B cell (primary cell): ENCODE measurements around the gene FOXL2NB. TPM values are rescaled to one million over a fixed set of nuclear protein-coding genes. Genes with fewer than 3 reads are reported as not detected.

Experiments used
- ATAC-seq: fragments of 200-7000 bp; cut with Tn5 transposase; one replicate; pipeline ENCODE4 v1.10.0; 2021; ENCODE audit warnings: low read depth, mild to moderate bottlenecking, moderate number of reproducible peaks, moderate library complexity
- CTCF ChIA-PET: fragments of 350-600 bp; sonication (Branson Sonifier 250); formaldehyde crosslinking; loops from one replicate; lab custom pipeline; 2021; ENCODE audit warnings: antibody characterized with exemption, inconsistent platforms; lab: Charles Lee
- POLR2A ChIA-PET: fragments of 350-600 bp; sonication (Branson Sonifier 250); formaldehyde crosslinking; loops from one replicate; lab custom pipeline; 2021; ENCODE audit warnings: antibody characterized with exemption; lab: Charles Lee
- DNase-seq: peaks from one replicate; pipeline ENCODE4 v3.0.0; 2013
- H2AFZ ChIP-seq: 2 replicates; pipeline ENCODE4 v1.6.1; 2012; ENCODE audit warnings: mild to moderate bottlenecking, low read depth, low read length; ENCODE audit not compliant: insufficient read depth, poor library complexity, severe bottlenecking
- H3K27ac ChIP-seq, 2 donors: 1 replicate in 1 of 2; 2 replicates in 1 of 2; pipeline ENCODE4 v1.5.1; 2012 to 2013; ENCODE audit warnings: low read length in 2 of 2, mild to moderate bottlenecking in 2 of 2, moderate library complexity in 1 of 2
- H3K27me3 ChIP-seq, 4 experiments: fragments of 200-600 bp in 1 of 4; sonication (generic) in 1 of 4; replicated peaks in 1 of 4; 1 replicate in 2 of 4; 2 replicates in 2 of 4; pipeline versions ENCODE4 v1.6.1 to v1.7.0; 2013 to 2016; ENCODE audit warnings: low read length in 3 of 4, mild to moderate bottlenecking in 2 of 4, mixed read lengths in 1 of 4, moderate library complexity in 1 of 4; ENCODE audit not compliant: insufficient read depth in 4 of 4, control insufficient read depth in 3 of 4; ENCODE audit errors: control extremely low read depth in 1 of 4
- H3K36me3 ChIP-seq, 2 experiments: replicated peaks in 1 of 2; 1 replicate in 1 of 2; 2 replicates in 1 of 2; pipeline versions ENCODE4 v1.6.1 to v1.7.1; 2013; ENCODE audit warnings: low read length in 1 of 2; ENCODE audit not compliant: insufficient read depth in 2 of 2, control insufficient read depth in 1 of 2; ENCODE audit errors: control extremely low read depth in 1 of 2, extremely low read depth in 1 of 2
- H3K4me1 ChIP-seq, 2 donors: fragments of 200-600 bp in 1 of 2; sonication (generic) in 1 of 2; 1 replicate in 1 of 2; 2 replicates in 1 of 2; pipeline versions ENCODE4 v1.5.1 to v1.6.1; 2013 to 2017; ENCODE audit warnings: low read length in 2 of 2; ENCODE audit not compliant: control insufficient read depth in 2 of 2, insufficient read depth in 2 of 2
- H3K4me2 ChIP-seq: replicated peaks from 2 replicates; pipeline ENCODE3; 2012; ENCODE audit warnings: mild to moderate bottlenecking, low read depth, low read length; ENCODE audit not compliant: poor library complexity, severe bottlenecking
- H3K4me3 ChIP-seq, 5 experiments: fragments of 200-600 bp in 1 of 5; sonication (generic) in 1 of 5; 1 replicate in 3 of 5; 2 replicates in 2 of 5; pipeline versions ENCODE4 v1.5.1 to v1.7.0; 2011 to 2016; ENCODE audit warnings: low read length in 4 of 5, mild to moderate bottlenecking in 4 of 5, low read depth in 2 of 5, control low read depth in 1 of 5, moderate library complexity in 1 of 5; ENCODE audit not compliant: insufficient read depth in 1 of 5; ENCODE audit errors: control extremely low read depth in 1 of 5, extremely low read depth in 1 of 5
- H3K79me2 ChIP-seq: fragments of 200-600 bp; sonication (generic); one replicate; pipeline ENCODE4 v1.6.0; 2016; ENCODE audit warnings: low read length; ENCODE audit not compliant: control insufficient read depth, insufficient read depth
- H3K9ac ChIP-seq: fragments of 200-600 bp; sonication (generic); 2 replicates; pipeline ENCODE4 v1.6.1; 2017; ENCODE audit warnings: mild to moderate bottlenecking, low read length, moderate library complexity
- H3K9me3 ChIP-seq, 3 donors: one replicate each; pipeline versions ENCODE4 v1.6.1 to v1.7.1; 2013; ENCODE audit warnings: low read length in 2 of 3; ENCODE audit not compliant: control insufficient read depth in 2 of 3, insufficient read depth in 1 of 3; ENCODE audit errors: control extremely low read depth in 1 of 3
- H4K20me1 ChIP-seq: 2 replicates; pipeline ENCODE4 v1.6.0; 2012; ENCODE audit warnings: mild to moderate bottlenecking, low read length; ENCODE audit not compliant: insufficient read depth, control insufficient read depth, poor library complexity, severe bottlenecking
- H3K27ac Mint-ChIP-seq: one replicate; pipeline ENCODE4 v1.8.0; 2021; ENCODE audit warnings: mixed read lengths
- H3K27me3 Mint-ChIP-seq: one replicate; pipeline ENCODE4 v1.8.0; 2021; ENCODE audit warnings: mixed read lengths
- H3K4me1 Mint-ChIP-seq: one replicate; pipeline ENCODE4 v1.8.0; 2021; ENCODE audit warnings: mixed read lengths
- H3K4me3 Mint-ChIP-seq: one replicate; pipeline ENCODE4 v1.8.0; 2021; ENCODE audit warnings: mixed read lengths
- H3K9me3 Mint-ChIP-seq: one replicate; pipeline ENCODE4 v1.8.0; 2022; ENCODE audit warnings: mixed read lengths; ENCODE audit not compliant: insufficient read depth
- EZH2 ChIP-seq: IDR thresholded peaks from 2 replicates; pipeline ENCODE4 v1.6.1; 2012; ENCODE audit warnings: borderline replicate concordance, low read depth, mild to moderate bottlenecking, moderate library complexity, low read length; ENCODE audit not compliant: insufficient read depth, poor library complexity, severe bottlenecking
- WGBS: methylation state at CpG from one replicate; pipeline ENCODE4 v1.1.5; 2013; ENCODE audit warnings: missing lambda C conversion rate; ENCODE audit not compliant: insufficient coverage; 5-methylcytosine and 5-hydroxymethylcytosine counted together
- intact Hi-C: fragments of 100-400 bp; cut with micrococcal nuclease; formaldehyde crosslinking; loops from one replicate; pipeline ENCODE4 v1.10.0; 2022
- polyA plus RNA-seq: library from polyadenylated mRNA; depleted of rRNA; stranded (reverse); fragments of >200 nt; gene quantifications from 2 replicates; pipeline ENCODE4 v1.2.3, GENCODE V29; 2012
- total RNA-seq, 2 donors: library from RNA; stranded (reverse); fragments of 120-200 nt in 1 of 2; gene quantifications; 1 replicate in 1 of 2; 2 replicates in 1 of 2; pipeline versions ENCODE4 v1.2.3 to v1.2.4, GENCODE V29; 2013 to 2022
- TF ChIP-seq, protein P1 (sequence below): fragments of 200-600 bp; IDR thresholded peaks from one replicate; pipeline ENCODE4 v1.8.0; 2022; ENCODE audit warnings: antibody characterized with exemption, mild to moderate bottlenecking

FOXL2NB gene
- total and polyA plus RNA-seq, 2 donors (not counting 1 experiment from before 2014, with no cell fraction given) = not detected

DNA sequence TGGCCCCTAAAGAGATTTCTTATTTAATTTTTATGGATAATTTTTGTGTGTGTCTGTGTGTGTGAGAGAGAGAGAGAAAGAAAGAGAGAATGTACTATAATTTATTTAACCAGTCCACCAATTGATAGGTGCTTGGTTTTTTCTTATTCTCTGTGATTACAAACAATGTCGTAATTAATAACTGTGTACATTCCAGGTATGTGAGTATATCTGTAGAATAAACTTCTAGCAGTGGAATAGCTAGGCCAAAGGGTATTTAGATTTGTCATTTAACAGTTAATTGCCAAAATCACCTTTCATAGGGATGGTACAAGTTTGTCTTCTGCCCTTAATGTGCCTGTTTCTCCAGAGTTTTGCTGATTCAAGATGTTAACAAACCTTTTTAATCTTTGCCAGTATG lies 35.4 kb upstream of the FOXL2NB start:
- Histone ChIP-seq H3K4me2 (no peak overlapping the region), H3K9ac (no peak overlapping the region), H3K79me2 (no peaks in the 10 kb centered on the region), H3K9me3 (peaks cover 0 to 4% (median 0%) of the 10 kb centered on the region in 3 donors), H2AFZ (no peak overlapping the region), H3K4me3 (no peak overlapping the region), H3K36me3 (no peaks in the 10 kb centered on the region), H3K27ac (no peak overlapping the region), H4K20me1 (no peaks in the 10 kb centered on the region), H3K4me1 (peaks cover 3 to 18% of the 10 kb centered on the region in 2 donors), H3K27me3 (no peaks in the 10 kb centered on the region)
- ATAC-seq (no peak), DNase-seq (no peak)
- TF ChIP-seq, protein P1, sequence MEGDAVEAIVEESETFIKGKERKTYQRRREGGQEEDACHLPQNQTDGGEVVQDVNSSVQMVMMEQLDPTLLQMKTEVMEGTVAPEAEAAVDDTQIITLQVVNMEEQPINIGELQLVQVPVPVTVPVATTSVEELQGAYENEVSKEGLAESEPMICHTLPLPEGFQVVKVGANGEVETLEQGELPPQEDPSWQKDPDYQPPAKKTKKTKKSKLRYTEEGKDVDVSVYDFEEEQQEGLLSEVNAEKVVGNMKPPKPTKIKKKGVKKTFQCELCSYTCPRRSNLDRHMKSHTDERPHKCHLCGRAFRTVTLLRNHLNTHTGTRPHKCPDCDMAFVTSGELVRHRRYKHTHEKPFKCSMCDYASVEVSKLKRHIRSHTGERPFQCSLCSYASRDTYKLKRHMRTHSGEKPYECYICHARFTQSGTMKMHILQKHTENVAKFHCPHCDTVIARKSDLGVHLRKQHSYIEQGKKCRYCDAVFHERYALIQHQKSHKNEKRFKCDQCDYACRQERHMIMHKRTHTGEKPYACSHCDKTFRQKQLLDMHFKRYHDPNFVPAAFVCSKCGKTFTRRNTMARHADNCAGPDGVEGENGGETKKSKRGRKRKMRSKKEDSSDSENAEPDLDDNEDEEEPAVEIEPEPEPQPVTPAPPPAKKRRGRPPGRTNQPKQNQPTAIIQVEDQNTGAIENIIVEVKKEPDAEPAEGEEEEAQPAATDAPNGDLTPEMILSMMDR = no peak
- TF ChIP-seq EZH2 = no peak
- POLR2A ChIA-PET = no interaction called here
- Mint-ChIP-seq H3K27ac (no peak overlapping the region), H3K4me1 (peaks cover 12% of the 10 kb centered on the region), H3K9me3 (no peaks in the 10 kb centered on the region), H3K4me3 (no peak overlapping the region), H3K27me3 (peaks cover 3% of the 10 kb centered on the region)
- intact Hi-C loops = loop anchor here (10.0 kb wide), 1 partner anchor 763 kb away; the partner anchor contains the start of gene NMNAT3
- CTCF ChIA-PET = interaction anchor here (1.2 to 16.4 kb wide), 6 partner anchors 13 to 318 kb away, joined by 3 to 461 read pairs (median 6); partner anchors contain the start of gene CEP70
- WGBS = no CpG with 5 or more reads among the region's 1 CpG

DNA sequence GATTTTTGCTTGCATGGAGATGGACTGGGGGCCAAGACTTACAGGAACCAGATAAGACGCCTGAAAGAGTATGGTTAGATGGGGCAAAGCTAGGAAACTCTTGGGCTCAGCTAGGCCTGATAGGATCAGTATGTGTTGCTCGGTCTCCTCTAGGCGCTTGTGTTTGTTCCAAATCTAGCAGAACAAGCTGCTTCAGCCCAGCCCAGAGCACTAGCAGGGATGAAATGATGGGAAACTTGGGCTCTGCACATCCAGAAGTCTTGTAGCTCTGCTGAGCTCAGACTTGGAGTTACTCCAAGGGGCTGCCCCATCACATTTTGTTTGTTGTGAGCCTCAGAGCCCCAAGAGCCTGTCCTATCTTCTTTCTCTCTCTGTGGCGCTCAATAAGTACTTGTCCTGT lies 34.8 kb upstream of the FOXL2NB start:
- no peaks in the 10 kb centered on the region for H3K27me3 ChIP-seq
- Mint-ChIP-seq H3K4me1 (peaks cover 13% of the 10 kb centered on the region), H3K4me3 (no peak overlapping the region), H3K27ac (no peak overlapping the region), H3K27me3 (peaks cover 3% of the 10 kb centered on the region), H3K9me3 (no peaks in the 10 kb centered on the region)
- H3K36me3 ChIP-seq = no peaks in the 10 kb centered on the region
- ATAC-seq = no peak
- intact Hi-C loops = loop anchor here (10.0 kb wide), 1 partner anchor 763 kb away; the partner anchor contains the start of gene NMNAT3
- DNase-seq = no peak
- ChIA-PET CTCF (interaction anchor here (0.8 to 16.4 kb wide), 11 partner anchors 8 to 433 kb away, joined by 3 to 461 read pairs (median 5); partner anchors contain the start of genes CEP70 and PIK3CB), POLR2A (no interaction called here)
- no peak overlapping the region for H3K9ac ChIP-seq
- H3K4me3 ChIP-seq = no peak overlapping the region
- no peaks in the 10 kb centered on the region for H4K20me1 ChIP-seq
- no peak overlapping the region for H3K27ac ChIP-seq
- TF ChIP-seq, protein P1 = no peak
- no peak for TF ChIP-seq EZH2
- H3K4me1 ChIP-seq = peaks cover 3 to 18% of the 10 kb centered on the region in 2 donors
- H3K9me3 ChIP-seq = peaks cover 0 to 4% (median 0%) of the 10 kb centered on the region in 3 donors
- no peaks in the 10 kb centered on the region for H3K79me2 ChIP-seq
- WGBS = 94% methylated on average over 3 of the region's 4 CpGs
- no peak overlapping the region for H3K4me2 ChIP-seq
- H2AFZ ChIP-seq = no peak overlapping the region
